Activated CD4-positive, alpha-beta T cell treated with anti-CD3 and anti-CD28 coated beads, Interleukin-2, amount 50 U/mL, for 1 hour (primary cell): ENCODE data around the gene TSHZ1.

Source experiments
- DNase-seq: peaks from one replicate; pipeline ENCODE4 v3.0.0-alpha.2; 2020

The TSHZ1 gene

DNA sequence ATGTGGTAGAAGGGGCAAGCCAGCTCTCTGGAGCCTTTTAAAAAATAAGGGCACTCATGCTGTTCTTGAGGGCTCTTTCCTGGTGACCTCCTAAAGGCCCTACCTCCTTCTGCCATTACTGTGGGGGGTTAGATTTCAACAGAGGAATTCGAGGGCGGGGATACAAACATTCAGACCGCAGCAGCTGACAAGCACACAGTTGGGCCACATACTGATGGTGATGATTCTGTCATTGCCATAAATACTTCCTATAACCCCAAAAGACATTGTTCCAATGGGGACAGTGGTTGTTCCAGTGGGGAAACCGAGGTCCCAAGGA, 67.0 kb downstream of the TSHZ1 start:
- no peak for DNase-seq

DNA sequence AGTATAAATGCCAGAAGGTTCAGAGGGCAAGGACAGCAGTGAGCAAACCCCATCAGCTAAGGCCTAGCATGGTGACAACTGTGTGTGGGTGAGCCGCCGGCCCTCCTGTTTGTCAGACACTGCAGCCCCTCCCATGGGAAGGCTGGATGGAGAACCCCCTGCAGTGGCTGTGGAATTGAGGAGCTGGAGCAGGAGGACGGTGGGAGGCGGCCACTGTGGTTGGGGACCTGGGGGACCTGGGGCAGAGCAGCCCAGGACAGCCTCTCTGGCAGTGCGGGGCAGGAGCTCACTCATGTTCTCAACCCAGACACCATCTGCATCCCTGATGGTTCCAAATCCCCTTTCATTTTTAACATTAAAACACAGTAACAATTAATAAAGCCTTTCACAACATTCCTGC, 68.8 kb downstream of the TSHZ1 start:
- no peak for DNase-seq

DNA sequence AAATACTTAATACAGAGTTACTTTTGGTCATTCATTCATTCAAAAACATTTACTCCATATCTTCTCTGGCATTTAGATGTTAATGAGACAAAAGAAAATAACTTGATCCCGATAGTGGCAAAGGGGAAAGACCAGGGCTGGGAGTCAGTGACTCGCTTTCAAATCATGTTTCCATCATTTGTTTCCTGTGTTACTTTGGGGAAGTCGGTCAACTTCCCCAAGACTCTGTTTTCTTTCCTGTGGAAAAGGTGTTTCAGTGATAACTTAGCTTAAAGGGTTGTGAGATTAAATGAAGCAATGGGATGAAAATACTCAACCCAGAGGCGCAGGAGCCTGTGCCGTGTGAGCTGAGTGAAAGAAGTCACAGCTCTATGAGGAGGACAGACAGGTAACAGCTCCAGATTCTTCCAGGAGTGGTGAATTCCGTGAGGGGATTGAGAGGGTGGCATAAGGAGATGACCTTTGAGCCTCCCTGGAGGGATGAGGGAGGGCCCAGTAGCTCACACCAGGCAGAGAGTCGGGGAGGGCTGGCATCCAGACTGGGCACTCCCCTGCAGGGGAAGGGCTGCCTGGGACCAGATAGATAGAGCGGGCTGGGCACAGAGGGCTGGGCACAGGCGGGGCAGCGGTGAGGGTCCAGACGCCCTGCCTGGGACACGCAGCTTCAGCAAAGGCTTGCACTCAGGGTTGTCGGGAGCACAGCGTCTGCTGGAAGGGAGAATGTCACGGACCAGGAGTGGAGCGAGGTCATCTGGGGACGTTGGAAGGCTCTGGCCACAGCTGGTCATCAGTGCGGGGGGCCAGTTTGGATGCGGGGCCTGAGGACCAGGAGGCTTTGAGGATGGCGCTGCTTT, 70.1 kb downstream of the TSHZ1 start:
- no peak for DNase-seq

DNA sequence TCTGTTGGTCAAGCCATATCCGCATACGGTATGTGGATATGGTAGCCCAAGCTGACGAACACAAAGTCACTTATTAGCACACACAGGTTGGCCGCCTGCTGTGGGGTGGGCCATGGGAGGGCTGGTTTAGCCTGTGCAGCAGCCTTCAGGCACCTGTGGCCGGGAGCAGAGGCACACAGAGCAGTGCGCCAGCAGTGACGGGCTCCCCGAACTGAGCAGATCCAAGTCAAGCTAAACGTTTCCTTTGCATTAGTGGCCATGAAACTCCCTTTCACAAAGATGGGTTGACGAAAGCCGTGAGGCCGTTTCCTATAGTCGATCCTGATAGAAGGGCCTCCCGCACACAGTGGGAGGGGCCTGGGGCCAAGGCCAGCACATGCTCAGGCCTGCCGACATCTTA, 72.1 kb downstream of the TSHZ1 start:
- no peak for DNase-seq

DNA sequence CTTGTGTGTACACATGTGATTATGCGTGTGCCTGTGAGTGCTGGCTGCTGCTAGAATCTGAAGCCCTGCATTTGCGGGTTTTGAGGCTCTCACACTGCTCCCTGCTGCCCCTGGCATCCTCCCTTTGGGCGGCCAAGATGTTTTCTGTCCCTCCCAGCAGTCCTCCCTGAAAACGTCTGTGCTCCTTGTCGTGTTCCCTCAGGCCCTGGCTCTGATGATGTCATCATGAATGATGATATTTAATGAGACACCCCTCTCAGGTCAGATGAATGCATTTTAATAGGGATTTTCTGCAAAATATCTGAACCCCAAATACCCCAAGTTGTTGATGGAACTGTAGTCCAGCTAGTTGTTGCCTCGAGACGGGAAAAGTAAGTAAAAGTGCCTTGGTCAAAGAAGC, 73.1 kb downstream of the TSHZ1 start:
- no peak for DNase-seq

DNA sequence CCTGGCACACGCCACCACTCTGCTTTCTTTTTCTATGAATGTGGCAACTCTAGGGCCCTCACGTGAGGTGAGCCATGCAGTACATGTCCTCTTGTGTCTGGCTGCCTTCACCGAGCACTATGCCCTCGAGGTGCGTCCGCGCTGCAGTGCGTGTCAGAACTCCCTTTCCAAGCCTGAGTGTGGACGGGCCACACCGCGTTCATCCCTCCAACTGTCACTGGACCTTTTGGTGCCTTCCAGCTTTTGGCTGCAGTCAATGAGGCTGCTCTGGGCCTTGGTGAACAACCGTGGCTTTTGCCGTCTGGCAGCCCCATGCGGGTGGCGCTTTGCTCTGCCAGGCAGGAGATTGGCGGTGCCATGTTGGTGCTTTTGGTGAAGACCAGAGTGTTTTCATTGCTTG, 74.0 kb downstream of the TSHZ1 start:
- no peak for DNase-seq

DNA sequence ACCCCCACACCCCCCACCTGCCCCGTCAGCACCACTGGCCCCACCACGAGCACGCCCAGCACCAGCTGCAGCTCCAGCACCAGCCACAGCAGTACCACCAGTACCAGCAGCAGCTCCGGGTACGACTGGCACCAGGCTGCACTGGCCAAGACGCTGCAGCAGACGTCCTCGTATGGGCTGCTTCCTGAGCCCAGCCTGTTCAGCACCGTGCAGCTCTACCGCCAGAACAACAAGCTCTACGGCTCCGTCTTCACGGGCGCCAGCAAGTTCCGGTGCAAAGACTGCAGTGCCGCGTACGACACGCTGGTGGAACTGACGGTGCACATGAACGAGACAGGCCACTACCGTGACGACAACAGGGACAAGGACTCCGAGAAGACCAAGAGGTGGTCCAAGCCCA, 75.3 kb downstream of the TSHZ1 start:
- no peak for DNase-seq

DNA sequence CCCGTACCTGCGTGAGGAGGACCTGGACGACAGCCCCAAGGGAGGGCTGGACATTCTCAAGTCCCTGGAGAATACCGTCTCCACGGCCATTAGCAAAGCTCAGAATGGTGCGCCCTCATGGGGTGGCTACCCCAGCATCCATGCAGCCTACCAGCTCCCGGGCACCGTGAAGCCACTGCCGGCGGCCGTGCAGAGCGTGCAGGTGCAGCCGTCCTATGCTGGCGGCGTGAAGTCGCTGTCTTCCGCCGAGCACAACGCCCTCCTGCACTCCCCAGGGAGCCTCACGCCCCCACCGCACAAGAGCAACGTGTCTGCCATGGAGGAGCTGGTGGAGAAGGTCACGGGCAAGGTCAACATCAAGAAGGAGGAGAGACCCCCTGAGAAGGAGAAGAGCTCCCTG, 76.4 kb downstream of the TSHZ1 start:
- DNase-seq, result no peak

DNA sequence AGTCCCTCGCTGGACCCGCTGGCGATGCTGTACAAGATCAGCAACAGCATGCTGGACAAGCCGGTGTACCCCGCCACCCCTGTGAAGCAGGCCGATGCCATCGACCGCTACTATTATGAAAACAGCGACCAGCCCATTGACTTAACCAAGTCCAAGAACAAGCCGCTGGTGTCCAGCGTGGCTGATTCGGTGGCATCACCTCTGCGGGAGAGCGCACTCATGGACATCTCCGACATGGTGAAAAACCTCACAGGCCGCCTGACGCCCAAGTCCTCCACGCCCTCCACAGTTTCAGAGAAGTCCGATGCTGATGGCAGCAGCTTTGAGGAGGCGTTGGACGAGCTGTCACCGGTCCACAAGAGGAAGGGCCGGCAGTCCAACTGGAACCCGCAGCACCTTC, 77.1 kb downstream of the TSHZ1 start:
- no peak for DNase-seq

DNA sequence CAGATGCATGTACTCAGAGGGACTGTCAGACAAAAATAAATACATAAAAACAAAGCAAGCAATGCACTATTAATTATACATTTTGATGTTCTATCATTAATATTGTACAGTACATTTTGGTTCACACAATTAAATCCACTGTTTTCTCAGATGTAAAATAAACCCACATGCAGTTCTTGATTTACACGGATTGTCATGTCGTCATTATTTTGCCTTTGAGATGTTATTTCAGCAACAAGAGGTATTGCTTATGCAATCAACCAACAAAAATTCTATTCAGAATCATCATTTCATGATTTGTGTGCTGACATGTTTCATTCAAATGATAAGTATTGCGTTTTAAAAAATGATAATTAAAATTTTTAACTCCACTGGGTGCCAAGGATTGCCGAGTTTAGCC, 79.2 kb downstream of the TSHZ1 start:
- DNase-seq, result no peak

DNA sequence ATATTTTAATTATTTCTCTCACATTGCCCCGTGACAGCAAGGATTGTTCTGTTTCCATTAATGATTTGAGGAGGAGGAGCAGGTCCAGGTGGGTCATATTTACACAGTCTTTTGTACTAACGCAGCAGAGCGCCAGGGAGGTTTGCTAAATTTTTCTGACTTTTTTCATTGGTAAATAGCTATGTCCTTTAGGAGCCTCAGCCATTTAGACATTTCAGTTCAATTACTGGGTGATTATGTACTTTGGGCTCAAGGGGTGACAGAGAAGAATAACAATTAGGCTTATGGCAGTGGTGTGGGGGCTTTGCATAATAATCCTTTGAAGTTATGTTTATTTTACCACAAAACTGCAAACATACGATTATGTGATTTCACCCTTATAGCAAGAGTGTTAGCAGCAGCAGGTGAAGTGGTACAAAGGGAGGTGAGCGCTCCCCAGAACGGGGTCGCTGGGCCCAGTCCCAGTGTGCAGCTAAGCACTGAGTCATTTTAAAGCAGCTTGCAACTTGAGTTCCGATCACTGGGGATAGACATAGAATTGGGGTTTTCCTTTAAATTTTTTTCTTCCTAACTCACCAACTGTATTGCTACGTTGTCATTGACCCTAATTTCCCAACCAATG, 80.3 kb downstream of the TSHZ1 start:
- DNase-seq, result no peak

DNA sequence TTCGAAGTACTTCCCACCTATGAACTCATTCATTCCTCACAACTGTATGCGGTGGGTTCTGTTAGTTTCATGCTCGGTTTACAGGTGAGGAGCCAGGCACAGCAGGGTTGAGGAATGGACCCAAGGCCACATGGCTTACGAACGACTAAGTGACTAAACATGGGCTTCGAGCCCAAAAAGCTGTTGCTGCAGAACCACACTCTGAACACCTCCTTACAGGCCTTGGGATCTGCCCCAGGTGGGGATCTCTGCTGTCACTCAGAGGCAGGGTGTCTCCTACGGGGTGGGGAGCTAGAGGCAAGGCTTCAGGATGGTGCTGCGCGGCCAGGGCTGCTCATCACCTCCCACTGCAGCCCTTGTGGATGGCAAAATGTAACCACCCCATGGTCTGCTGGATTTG, 80.9 kb downstream of the TSHZ1 start:
- no peak for DNase-seq

DNA sequence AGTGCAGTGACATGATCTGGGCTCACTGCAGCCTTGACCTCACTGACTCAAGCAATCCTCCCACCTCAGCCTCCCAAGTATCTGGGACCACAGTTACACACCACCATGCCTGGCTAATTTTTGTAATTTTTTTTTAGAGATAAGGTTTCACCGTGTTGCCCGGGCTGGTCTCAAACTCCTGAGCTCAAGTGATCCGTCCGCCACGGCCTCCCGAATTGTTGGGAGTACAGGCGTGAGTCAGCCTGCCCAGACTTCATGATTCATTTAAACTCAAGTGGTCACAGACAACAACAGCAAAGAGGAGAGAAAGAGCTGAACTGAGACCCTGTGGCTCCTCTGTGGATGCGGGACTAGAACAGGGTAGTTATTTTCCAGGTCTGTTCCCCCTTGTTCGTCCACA, 83.0 kb downstream of the TSHZ1 start:
- DNase-seq, result no peak

DNA sequence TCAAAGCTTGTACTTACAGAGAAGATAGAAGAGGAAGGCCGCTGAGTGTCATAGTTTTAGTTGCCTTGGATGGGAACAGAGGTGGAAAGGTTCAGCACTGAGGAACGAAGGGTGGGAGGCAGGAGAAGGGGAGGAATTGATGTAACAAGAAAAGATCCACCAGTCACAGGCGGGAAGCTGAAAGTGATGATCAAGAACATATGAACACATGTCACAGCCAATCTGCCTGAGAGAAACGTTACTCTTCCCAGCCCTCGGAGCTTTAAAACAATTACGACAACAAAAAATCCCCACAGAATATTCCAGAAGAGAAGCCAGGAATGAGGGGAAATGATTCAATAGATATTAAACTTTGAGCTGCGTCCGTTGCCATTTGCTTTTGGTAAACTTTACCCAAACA, 87.1 kb downstream of the TSHZ1 start:
- no peak for DNase-seq

DNA sequence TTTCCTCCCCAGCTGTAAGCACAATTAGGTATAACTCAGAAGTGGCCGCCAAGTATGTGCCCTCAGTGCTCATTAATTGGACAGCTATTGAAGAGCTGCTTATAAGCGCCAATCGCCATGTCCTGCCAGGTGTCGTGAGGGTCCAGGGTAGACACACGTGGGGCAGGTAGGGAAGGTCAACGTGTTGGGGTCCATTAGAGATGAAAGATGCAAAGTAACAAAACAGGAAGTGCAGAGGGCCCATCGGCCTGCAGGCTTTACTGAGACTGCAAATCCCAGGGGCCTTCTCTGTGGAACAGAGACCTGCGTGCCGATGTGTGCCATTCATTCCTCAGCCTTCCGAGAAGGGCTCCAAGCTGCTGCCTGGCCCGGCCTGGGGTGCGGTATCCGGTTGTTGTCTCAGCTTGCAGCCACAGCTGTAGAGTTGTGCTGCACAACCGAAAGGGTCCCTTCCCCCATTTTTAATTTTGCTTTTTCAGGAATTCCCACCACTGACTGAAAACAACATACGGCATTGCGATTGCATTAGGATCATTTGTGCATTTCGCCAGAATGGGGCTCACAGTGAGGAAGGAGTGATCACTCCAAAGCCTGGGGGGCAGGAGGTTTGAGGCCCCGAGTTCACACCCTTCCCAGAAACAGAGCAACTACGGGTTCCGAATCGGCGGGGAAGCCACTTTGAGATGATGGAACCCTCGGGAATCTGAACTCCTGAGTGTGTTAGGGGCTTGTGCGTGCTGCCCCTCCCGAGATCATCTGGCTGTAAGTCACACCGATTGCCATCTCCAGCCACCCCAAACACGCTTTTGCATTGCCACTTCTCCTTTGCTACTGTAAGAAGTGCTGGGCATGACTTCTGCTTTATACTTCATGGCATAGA, 94.3 kb downstream of the TSHZ1 start:
- DNase-seq, result no peak

DNA sequence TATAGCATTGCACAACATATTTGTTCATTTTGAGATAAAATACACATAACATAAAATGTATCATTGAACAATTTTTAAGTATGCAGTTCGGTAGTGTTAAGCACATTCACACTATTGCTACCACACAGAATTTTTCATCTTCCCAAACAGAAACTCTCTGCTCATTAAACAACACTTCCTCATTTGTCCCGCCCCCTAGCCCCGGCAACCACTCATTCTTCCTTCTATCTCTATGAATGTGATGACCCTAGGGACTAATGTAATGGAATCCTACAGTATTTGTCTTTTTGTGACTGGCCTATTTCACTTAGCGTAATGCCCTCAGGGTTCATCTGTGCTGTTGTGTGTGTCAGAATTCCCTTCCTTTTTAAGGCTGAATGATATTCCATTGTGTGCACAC, 95.4 kb downstream of the TSHZ1 start:
- DNase-seq, result no peak

DNA sequence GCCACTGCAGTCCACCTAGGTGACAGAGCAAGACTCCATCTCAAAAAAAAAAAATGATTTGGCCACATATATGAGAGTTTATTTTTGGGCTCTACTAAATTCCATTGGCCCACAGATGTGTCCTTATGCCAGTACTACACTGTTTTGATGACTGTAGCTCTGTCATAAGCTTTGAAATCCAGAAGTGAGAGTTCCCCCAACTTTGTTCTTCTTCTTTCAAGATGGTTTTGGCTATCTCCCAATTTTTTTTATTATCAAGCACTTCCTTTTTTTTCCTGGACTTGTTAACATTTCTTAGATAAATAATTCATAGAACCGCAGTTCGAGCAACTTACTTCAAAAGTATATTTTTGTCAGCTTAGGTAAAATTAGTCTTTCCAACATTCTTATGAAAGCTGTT, 96.9 kb downstream of the TSHZ1 start:
- no peak for DNase-seq

DNA sequence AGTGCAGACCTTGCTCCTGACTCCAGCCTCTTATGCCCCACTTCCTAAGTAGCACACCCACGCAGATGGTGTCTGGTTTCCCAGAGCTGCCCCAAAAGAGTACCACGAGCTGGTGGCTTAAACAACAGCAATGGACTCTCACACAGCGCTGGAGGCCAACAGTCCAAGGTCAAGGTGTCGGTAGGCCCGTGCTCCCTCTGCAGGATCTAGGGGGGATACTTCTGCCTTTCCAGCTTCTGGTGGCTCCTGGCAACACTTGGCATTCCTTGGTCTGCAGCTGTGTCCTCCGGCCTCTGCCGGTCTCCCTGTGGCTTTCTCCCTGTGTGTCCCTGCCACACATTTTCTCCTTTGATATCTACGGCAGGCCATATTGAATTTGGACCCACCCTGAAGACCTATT, 99.0 kb downstream of the TSHZ1 start:
- no peak for DNase-seq

DNA sequence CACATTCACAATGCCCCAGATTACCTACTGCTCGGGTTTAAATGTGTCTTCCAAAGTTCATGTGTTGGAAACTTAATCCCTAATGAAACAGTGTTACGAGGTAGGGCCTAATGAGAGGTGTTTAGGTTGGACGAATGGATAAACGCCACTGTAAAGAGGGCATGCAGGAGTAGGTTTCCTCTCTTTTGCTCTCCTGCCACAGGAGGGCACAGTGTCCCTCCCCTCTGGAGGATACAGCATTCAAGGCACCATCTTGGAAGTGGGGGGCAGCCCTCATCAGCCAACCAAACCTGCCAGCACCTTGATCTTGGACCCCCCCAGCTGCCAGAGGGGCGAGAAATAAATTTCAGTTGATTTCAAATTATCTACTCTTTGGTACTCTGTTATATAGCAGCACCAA, 103.5 kb downstream of the TSHZ1 start:
- no peak for DNase-seq

DNA sequence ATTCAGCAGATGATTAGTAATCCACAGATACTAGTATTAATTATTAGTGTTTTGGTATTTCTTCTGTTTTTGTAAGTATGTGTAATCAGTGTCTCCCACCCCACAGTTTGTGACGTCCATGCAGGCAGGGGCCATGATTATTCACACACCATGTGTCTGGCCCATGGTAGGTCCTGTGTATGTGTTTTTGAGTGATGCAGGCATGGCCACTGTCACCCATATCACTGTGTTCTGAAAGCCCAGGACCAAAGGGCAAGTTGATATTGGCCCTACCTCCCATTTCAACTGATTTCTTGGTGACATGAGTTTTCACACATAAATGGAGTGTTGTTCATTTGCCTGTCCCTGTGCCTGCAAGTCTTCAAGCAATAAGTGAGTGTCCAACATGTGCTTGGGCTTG, 104.0 kb downstream of the TSHZ1 start:
- no peak for DNase-seq

DNA sequence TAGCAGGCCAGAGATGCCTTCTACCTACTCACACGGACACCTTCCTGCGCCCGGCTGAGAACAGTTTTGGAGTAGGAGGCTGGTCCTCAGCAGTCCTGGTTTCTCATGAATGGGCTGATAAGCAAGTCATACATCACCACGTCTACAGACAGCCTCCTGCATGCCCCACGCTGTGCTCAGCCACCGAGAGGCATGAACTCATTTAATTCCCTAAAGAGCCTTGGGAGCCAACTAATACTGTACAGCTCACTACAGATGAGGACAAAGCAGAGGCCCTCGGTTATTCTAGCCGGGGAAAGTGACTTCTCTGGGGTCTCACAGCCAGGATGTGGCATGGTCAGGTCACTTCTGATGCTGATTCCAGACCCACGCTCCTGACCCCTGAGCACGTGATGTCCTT, 105.6 kb downstream of the TSHZ1 start:
- DNase-seq, result no peak

DNA sequence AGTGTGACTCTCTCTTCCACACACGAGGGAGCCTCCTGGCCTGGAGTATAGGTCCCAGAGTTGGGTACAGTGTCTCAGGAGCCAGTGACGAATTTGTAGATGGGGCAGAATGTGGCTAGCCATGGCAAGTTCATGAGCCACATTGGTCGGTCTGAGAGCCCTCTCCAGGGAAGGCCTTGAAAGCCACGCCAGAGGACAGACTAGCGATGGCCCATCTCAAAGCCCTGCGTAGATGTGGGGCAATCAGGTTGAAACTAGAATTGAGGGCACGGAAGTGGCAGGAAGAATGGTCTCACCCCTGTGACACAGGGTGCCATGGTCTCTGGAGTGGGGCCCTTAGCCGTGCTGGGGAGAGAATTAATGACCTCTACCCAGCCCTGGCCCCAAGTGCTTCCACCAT, 106.2 kb downstream of the TSHZ1 start:
- no peak for DNase-seq

DNA sequence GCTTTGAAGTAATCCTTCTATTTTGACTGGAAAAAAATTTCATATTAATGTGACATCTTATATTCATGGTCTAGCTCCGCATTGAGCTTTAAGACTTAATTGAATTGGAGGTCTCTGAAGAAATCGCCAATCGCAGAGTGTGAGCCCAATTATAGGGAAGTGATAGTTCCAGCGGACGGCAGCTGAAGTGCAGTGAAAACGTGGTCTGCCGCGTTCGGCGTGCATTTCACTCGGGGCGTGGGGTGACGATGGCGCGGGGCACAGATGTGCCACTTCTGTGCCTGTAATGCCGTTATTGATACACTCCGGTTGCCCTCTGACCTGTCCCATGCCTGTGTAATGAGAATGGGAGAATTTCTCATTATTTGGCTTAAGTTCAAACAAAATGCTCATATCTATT, 106.7 kb downstream of the TSHZ1 start:
- DNase-seq, result no peak

DNA sequence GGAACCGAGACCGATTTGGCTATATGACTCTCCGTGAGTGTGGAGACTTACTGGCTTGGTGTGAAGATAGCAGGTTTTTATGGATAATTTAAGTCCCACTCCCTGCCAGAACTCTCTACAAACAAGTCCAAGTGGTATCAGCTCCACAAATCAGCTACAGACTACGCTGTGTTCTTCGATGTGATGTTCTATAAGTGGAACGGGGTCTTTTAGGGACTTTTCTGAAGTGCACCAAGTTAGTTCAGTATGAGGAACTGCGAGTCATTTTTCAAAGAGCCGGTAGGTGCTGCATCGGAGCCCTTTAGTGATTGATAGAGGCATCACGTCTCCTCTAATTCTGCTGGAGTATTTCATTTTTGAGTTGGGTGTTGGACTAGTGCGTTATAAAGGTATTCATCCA, 107.1 kb downstream of the TSHZ1 start:
- DNase-seq, result no peak
